Stimulated activated CD8-positive, alpha-beta memory T cell treated with anti-CD3 and anti-CD28 coated beads, Interleukin-15, amount 100 ng/mL, for 24 hours (primary cell): Measurements from ENCODE around the gene NCAM2.
"Not testable (repeated sequence)": the region's sequence is repeated elsewhere in the genome, so short reads cannot be mapped to it uniquely, and the experiment has no call there.

Experiments used
- DNase-seq: peaks from one replicate; pipeline ENCODE4 v3.0.0-alpha.2; 2020; ENCODE audit warnings: low read depth

NCAM2 gene

DNA sequence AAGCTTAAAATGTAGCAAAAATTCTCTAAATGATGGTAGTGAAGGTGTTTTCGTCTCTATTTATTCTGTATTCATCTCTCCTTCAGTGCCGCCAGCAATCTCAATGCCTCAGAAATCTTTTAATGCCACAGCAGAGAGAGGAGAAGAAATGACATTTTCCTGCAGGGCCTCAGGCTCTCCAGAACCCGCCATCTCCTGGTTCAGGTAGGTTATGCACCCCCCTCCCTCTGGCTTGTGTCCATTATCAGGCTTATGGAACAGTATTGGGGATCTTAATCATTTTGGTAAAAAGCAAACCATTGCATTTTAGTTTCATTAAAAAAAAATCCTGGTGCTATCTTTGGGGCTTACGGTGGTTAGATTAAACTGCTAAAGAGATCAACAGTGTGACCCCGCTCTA lies 326.1 kb downstream of the NCAM2 start:
- DNase-seq: no peak

DNA sequence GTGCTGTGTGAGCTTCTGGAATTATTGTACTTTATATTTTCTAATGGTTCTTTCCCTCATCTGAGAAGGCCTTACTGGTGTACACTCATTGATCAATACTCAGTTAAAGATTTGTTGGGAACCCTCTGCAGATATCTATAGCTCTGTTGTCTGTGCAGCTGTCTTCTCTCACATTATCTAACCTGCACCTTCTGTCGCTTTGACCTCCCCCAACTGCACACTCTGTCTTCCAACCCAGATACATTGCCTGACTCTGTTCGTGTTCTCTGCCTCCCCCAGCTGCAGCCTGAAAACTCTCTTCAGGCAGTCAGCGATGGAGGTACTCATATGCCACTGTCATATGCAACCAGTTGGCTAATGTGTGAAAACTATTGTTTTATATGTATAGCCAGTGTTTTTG lies 334.3 kb downstream of the NCAM2 start:
- no peak for DNase-seq

DNA sequence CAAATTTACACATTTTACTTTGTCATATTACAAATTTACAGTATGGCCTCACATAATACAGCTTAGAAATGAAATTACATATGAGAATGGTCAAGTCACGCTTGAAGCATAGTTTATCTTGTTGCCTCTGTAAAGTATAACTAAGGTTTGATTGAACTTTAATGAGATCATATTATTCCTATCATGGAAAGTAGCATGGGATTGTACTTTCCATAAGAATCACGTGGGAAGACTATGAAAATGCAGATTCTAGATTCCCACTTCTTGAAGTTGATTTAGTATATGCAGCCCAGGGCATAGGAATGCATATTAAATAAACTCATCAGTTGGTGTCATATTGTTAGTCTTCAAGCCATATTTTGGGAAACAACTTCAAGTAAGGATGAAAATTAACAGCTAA lies 342.8 kb downstream of the NCAM2 start:
- no peak for DNase-seq

DNA sequence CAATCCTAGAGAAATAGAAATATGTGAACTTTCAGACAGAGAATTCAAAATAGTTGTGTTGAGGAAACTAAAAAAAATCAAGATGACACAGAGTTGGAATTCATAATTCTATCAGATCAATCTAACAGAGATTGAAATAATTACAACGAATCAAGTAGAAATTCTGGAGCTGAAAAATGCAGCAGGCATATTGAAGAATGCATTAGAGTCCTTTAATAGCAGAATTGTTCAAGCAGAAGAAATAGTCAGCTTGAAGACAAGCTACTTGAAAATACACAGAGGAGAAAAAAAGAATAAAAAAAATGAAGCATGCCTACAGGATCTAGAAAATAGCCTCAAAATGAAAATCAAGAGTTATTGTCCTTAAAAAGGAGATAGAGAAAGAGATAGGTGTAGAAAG lies 347.1 kb downstream of the NCAM2 start:
- no peak for DNase-seq

DNA sequence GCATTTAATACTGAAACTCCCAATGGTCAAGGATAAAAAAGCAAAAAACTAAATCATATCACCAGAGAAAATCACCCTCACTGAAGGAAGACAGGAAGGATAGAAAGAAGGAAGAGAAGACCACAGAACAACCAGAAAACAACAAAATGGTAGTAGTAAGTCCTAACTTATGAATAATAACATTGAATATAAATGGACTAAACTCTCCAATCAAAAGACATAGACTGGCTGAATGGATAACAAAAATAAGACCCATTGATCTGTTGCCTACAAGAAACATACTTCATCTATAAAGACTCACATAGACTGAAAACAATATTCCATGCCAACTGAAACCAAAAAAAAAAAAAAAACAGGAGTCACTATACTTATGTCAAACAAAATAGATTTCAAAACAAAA lies 347.7 kb downstream of the NCAM2 start:
- no peak for DNase-seq

DNA sequence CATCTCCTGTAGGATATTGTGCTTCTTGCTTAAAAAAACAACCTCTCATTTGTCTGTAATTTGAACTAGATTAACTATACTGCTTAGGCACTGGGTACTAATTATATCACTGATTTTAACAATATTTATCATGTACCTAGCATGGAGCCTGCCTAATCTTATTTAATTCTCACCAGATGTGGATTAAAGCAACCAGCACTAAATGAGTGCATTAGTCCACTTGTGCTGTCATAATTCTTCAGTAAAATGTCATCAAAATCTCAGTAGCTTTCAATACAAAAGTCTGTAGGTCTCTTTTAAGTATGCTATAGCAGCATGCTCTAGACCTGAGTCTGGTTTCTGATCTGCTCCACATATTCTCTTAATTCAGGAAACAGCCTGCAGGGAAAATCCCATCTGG lies 368.1 kb downstream of the NCAM2 start:
- DNase-seq: no peak

DNA sequence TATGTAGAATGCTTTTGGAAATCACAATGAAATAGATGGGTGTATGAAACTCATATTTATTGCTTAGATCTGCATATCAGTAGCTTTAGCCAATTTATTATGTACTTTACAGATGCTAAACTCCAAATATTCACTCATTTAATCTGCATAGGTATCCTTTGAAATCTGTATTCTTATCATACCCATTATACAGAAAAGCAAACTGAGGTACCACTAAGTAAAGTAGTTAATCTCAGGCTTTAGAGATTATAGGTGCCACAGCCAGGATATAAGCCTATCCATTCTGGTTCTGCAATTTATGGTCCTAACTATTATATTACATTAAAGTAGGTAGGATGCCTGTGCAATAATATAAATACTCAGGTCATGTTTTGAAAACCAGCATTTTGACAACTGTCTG lies 369.4 kb downstream of the NCAM2 start:
- DNase-seq: no peak

DNA sequence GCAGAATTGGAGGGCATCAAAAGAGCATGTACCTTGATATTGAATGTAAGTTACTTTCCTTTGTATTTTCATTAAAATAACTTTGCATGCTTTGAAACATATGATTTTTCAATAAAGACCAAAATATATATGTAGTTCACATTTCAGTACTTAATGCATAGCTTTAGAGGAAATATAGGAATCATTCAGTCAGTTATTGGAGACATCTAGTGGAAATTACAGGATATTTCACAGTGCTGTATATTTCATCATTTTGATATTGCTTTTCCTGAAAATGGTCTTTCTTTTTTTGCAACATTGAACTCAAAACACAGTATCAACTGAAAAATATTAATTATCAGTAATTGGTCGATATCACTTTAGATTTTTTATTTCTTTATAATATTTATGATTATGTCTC lies 375.8 kb downstream of the NCAM2 start:
- no peak for DNase-seq

DNA sequence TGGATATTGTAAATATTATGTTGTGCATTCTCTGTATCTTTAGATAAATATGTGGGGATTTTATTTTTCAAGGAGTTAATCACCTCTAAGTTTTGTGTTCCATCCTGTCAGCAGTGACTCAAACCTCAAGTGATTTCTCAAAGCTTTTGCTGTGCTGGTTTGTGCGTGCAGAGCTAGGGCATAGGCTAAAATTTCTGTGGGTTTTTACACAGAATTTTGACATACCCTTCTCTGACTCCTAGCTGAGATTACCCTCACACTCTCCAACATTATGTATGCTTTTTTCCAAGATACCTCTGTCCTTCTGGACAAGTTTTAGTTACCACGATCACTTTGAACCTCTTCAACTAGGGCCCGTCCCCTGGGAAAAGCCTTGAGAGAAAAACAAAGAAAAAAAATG lies 384.9 kb downstream of the NCAM2 start:
- DNase-seq: no peak

DNA sequence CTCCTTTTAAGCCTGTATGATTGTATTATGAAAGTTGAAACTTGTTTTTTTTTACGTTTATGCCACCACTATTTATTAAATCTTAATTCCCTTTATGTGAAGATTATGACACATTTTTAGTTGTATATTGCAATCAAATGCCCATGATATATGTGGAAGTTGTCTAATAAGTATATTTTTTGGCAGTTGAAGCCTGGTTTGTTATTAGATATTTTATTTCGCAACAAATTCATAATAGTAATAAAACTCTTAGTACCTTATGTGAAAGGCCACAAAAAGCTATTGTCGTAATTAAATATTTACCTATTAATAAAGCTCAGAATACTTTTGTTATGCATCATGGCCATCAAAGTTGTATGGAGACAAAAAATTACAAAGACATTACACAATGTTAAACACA lies 386.8 kb downstream of the NCAM2 start:
- no peak for DNase-seq

DNA sequence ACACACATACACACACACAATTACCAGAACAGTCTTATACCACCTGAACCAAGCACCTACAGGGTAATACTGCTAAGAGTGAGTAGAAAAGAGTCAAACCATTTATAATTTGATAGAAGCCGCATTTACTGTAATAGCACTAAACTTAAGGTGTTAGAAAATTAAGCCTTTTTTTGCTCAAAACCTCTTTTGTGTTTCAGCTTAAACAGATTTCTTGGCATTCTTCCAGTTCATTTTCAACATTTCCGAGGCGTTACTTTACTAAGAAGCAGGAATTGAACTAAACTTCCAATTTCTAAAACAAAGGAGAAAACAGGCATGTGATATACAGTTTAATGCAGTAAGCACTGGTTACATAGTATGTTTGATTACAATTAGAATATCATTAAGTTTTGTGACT lies 387.2 kb downstream of the NCAM2 start:
- no peak for DNase-seq

DNA sequence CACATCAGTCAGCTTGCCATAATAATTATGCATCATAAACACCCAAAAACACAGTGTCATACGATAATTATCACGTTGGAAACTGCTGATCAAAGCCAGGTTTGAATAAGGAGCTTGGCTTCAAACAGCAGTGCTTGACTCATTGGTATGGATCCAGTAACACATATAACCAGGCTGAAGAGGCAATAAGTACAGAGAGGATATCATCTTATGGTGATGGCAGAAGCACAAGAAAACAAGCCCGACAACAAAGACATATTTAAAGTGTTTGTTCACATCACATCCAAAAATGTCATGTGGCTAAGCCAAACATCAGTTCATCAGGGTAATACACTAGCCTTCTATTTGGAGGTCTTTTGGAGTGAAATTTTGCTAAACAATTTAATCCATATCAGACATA lies 389.7 kb downstream of the NCAM2 start:
- DNase-seq: no peak

DNA sequence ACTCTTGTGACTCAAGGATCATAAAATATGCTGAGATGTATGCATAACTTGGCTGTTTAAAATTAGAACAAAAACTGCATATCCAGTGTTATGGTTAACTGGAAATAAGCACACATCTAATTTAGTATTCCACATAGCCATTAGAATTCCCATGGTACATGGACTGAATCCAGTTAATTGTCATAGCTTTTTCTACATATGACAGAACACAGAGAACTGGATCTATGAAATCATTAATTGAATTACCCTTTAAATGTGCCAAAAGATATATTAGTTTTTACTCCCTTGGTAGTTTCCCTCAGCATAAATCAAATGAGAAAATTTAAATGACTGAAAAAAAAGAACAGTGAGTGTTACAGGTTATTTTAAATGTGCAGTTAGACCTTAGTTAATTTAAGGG lies 395.9 kb downstream of the NCAM2 start:
- DNase-seq: no peak

DNA sequence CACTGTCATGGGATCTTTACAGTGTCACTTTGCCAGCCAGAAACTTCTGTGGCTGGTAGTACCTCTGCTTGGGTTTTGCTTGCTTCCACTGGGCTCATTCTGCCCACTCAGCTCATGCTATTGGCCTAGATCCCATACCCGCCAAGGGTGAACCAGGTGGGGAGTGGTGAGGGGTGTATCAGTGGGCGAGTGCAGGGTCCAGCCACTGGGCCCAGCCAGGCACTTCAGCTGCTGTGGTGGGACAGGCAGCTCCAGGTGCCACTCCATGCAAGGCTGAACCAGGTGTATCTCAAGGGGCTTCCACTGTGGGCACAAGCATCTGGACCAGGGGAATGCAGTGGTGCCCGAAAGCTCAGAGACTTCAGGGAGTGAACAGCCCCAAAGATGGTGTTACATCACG lies 398.2 kb downstream of the NCAM2 start:
- no peak for DNase-seq

DNA sequence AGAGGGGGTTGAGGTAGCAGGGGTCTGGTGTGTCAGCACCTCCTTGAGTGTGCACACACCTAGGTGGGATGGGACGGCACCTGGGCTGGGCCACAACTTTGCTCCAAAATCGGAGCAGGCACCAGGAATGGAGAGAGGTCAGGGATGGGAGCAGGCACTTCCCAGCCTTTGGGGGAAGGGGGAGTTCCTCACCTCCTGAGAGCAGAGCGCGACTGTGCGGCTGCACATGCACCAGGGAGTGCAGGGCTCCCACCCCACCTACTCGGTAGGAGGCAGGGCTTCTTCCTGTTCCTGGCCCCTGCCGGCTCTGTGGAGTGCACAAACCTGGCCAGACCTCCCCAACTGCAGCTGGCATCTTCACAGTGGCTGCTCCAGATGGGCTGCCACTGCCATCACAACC lies 399.3 kb downstream of the NCAM2 start:
- no peak for DNase-seq

DNA sequence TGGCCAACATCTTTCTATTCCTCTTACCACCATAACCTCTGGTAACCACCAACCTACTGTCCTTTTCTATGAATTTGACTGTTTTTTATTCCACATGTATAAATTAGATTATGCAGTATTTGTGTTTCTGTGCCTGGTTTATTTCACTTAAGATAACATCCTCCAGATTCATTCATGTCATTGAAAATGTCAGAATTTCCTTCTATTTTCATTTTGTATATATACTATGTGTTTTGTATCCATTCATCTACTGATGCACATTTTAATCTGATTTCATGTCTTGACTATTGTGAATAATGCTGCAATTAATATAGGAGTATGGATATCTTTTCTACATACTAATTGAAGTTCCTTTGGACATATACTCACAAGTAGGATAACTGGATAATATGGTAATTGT lies 403.2 kb downstream of the NCAM2 start:
- DNase-seq: no peak

DNA sequence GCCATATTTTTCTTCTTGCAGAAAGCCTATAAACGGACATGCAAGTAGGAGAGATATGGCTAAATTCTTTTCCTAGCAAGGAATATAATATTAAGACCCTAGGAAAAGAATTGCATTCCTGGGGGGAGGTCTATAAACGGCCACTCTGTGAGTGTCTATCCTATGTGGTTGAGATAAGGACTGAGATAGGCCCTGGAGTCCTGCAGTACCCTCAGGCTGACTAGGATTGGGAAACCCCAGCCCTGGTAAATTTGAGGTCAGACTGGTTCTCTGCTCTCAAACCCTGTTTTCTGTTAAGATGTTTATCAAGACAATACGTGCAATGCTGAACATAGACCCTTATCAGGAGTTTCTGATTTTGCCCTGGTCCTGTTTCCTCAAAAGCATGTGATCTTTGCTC lies 404.0 kb downstream of the NCAM2 start:
- DNase-seq: not testable (repeated sequence)

DNA sequence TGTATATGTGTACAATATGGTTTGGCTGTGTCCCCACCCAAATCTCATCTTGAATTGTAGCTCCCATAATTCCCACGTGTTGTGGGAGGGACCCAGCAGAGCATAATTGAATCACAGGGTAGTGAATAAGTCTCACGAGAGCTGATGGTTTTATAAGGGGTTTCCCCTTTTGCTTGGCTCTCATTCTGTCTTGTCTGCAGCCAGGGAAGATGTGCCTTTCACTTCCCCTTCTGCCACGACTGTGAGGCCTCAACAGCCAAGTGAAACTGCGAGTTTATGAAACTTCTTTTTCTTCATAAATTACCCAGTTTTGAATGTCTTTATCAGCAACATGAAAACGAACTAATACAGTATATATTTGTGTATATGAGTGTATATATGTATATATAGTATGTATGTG lies 406.1 kb downstream of the NCAM2 start:
- not testable (repeated sequence) for DNase-seq

DNA sequence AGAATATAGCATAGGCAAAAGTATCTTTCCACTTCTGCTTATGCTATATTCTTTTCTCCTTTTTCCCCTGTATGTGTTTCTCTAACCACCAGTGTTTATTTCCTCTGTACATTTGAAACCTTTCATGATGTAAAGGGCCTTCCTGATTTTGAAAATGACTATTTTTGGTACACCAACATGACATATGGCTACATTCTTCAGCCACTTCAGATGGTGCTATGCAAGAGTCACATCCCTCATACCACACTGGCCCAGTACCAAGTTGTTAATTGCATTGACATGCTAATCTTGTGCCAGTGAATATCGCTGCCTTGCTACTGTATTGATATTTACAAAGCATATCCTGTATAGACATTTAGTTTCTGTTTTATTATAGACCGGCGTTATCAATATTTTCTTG lies 408.7 kb downstream of the NCAM2 start:
- DNase-seq: no peak

DNA sequence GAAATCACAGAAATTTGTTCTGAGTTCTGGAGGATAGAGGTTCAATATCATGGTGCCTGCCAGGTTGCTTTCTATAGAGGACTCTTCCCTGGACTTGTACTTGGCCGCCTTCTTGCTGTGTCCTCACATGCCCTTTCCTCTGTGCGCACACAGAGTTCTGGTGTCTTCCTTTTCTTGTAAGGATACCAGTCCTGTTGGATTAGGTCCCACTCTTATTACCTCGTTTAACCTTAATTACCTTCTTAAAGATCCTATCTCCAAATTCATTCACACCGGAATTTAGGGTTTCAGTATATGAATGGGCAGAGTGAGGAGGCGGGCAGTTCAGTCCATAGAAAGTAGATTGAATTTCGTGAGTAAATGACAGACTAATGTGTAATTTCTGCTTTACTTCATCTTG lies 413.9 kb downstream of the NCAM2 start:
- no peak for DNase-seq

DNA sequence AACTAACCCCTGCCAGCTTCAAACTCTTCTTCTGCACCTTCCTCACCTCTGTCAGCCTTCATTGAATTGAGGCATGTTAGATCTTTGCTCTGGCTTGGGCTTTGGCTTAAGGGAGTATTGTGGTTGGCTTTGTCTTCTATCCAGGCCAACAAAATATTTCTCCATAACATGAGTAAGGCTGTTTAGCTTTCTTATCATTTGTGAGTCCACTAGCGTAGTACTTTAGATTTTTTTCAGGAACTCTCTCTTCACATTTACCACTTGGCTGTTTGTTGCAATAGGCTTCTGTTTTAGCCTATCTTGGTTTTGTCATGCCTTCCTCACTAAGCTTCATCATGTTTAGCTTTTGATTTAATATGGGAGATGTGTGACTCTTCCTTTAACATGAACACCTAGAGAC lies 417.5 kb downstream of the NCAM2 start:
- DNase-seq: no peak

DNA sequence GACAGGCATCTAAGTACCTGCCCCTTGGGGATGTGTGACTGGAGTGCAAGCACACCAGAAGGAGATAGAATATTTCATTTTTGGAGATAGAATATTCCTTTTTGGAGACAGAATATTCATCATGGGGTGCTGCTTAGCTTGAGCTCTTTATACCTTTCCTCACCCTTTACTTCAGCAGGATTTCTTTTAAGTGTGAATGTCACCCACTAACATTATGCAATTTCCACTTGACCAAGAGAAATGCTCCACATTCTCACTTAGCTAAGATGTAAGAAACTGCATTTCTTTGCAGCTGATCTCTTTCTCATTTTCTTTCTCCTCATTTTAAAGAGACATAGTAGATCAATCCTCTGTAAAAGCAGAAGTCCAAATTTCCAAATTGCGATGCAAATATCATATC lies 436.7 kb downstream of the NCAM2 start:
- DNase-seq: no peak

DNA sequence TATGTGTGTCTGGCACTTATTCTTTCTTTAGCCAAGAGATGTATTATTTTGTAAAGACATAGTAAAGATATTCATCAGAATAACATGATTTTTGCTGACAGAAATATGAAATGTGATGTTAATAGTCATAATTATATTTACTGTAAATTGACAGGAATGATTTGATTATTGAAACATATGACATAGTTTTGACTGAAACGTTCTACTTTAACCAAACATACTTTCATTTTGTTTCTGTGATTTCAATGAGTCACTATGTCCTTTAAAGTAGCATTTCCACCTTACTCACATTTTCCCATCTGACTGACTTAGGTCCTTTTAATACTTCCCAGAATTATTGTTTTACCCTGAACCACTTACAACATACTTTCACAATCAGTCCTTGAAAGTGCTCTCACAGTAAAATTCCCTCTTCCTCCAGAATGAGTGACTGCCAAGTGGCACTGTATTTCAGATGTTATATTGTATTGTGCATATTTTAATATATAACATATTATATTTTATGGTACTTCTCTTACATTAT lies 437.9 kb downstream of the NCAM2 start:
- no peak for DNase-seq

DNA sequence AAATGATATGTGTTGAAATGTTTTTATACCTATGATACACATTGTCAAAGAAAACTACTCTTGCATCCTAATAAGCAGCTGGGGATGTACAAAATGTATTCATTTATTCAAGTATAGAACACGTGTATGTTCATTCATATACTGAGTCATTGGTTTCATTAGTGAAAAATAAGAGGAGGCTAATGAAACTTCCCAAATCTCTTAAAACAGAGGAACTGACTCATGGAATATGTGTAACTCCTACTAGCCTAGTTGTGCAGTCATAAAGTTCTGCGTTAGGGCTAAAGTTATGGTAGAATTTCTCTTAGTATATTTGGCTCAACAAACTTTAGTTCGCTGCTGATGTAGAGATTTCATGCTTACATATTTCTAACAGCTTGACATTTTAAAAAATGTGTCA lies 441.6 kb downstream of the NCAM2 start:
- DNase-seq: no peak

DNA sequence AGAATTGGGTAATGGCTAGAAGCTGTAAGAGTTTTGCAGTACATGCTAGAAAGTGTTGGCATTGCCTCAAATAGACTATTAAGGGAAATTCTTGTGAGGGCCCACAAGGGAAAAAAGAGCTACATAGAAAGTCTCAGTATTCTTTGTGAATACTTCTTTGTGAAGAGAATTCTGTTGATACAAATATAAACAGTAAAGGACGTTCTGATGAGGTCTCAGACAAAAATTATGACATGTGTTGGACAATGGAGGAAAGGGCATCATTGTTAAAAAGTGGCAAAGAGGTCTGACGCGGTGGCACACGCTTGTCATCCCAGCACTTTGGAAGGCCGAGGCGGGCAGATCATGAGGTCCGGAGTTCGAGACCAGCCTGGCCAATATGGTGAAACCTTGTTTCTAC lies 458.9 kb downstream of the NCAM2 start:
- DNase-seq: no peak
